Subcutaneous adipose tissue (tissue), 4 donors: ENCODE results near the gene USP1. TPM values are rescaled to one million over a fixed set of nuclear protein-coding genes. Genes with fewer than 3 reads are reported as not detected.

Source experiments
- CTCF ChIP-seq: fragments of 450-650 bp; IDR thresholded peaks from one replicate; pipeline ENCODE4 v1.5.1; 2016; ENCODE audit warnings: low read depth, mild to moderate bottlenecking, control low read depth, antibody characterized with exemption, moderate library complexity
- total RNA-seq, 4 donors: library from RNA; depleted of rRNA; stranded (reverse); fragments of >200 nt; gene quantifications; one replicate each; pipeline ENCODE4 v1.1.0, GENCODE V29; 2016

The USP1 gene
- total RNA-seq, 4 donors from 2014 or later = 16.0 to 31.5 (median 20.7) TPM

- TF ChIP-seq CTCF = no peak
Measured at GRCh38 chr1:62452951-62453350, 16.1 kb downstream of the USP1 start.

GRCh38 chr1:62457955-62458354, 21.1 kb downstream of the USP1 start:
- no peak for TF ChIP-seq CTCF

GRCh38 chr1:62462370-62462769, 25.5 kb downstream of the USP1 start:
- no peak for TF ChIP-seq CTCF

- TF ChIP-seq CTCF = no peak
Measured at GRCh38 chr1:62467092-62467491, 30.2 kb downstream of the USP1 start.

- no peak for TF ChIP-seq CTCF
Measured at GRCh38 chr1:62476525-62477219, 39.8 kb downstream of the USP1 start.

GRCh38 chr1:62481681-62482080, 44.8 kb downstream of the USP1 start:
- TF ChIP-seq CTCF = no peak

GRCh38 chr1:62484824-62485468, 48.1 kb downstream of the USP1 start:
- TF ChIP-seq CTCF = no peak
